ENCODE data around the gene CTSH.

Gene CTSH, protein sequence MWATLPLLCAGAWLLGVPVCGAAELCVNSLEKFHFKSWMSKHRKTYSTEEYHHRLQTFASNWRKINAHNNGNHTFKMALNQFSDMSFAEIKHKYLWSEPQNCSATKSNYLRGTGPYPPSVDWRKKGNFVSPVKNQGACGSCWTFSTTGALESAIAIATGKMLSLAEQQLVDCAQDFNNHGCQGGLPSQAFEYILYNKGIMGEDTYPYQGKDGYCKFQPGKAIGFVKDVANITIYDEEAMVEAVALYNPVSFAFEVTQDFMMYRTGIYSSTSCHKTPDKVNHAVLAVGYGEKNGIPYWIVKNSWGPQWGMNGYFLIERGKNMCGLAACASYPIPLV

DNA sequence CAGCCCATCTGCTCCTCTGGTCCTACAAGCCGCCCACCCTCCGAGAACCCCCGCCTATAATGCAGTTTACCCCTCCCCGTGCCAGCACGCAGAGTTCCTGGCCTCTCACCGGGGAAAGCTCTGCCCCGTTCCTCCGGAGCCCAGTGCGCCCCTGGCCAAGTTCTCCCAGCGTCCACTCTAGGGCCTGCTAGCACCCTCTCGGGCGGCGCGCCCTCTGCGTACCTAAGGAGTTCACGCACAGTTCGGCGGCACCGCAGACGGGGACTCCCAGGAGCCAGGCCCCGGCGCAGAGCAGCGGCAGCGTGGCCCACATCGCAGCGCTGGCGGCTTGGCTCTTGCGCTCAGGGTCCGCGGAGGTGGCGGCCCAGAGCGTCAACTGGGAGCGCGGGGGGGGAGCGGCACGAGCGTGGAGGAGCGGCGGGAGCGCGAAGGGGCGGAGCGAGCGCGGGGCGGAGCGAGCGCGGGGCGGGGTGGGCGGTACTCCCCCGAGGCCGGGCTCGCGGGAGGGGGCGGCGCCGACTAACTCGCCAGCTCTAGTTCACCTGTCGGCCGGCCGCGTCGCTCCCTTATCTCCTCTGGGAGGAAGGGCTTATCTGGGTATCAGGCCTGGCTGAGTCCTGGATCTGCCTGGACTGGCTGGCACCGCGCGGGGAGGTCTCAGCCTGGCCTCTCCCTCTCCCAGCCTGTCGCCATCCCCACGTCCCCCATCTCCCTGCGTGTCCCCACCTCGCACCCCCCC lies at the start of gene CTSH:
CTSH (minus strand) TSS at position 378 of the 739 bp plus-strand sequence; CDS start at position 313, 65 bp downstream.
- TF ChIP-seq, protein P1, sequence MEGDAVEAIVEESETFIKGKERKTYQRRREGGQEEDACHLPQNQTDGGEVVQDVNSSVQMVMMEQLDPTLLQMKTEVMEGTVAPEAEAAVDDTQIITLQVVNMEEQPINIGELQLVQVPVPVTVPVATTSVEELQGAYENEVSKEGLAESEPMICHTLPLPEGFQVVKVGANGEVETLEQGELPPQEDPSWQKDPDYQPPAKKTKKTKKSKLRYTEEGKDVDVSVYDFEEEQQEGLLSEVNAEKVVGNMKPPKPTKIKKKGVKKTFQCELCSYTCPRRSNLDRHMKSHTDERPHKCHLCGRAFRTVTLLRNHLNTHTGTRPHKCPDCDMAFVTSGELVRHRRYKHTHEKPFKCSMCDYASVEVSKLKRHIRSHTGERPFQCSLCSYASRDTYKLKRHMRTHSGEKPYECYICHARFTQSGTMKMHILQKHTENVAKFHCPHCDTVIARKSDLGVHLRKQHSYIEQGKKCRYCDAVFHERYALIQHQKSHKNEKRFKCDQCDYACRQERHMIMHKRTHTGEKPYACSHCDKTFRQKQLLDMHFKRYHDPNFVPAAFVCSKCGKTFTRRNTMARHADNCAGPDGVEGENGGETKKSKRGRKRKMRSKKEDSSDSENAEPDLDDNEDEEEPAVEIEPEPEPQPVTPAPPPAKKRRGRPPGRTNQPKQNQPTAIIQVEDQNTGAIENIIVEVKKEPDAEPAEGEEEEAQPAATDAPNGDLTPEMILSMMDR (IDR thresholded peaks at IDR 0.05; ENCODE audit: low read length, missing control alignments): no peak
- peak within 1 kb of the TSS; percentile 44 for H3K4me3 ChIP-seq (replicated peaks; ENCODE audit: low read depth, low read length)
- DNase-seq (ENCODE audit: low read depth): peak; percentile 33

DNA sequence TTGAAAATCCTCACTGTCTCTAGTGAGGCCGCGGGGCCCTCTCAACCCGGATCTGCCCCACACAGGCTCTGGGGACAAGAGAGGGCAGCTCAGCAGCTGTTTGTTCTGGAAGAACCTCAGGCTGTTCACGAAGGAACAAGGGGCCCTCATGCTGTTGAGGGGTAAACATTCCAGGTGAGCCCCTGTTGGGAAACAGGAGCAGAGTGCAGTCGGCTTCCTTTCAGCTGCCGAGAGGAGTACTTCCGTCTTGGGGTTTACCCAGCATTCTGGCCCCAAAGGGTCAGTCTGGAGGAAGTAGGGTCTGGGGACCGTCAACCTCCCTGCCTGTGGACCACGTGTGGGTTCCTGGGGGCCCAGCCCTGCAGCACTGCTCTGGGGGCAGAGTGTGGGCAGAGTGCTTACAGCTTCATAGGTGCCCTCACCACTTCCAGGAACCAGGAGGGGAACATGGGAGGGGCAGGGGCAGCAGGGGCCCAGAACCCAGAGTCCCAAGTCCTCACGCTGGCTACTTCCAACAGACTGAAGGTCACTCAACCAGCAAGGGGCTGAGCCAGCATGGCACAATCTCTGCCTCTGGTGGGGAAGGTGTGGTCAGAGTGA lies 49.2 kb upstream of the CTSH start:
- no peak overlapping the region for H3K4me3 ChIP-seq (replicated peaks; ENCODE audit: low read depth, low read length)
- DNase-seq (ENCODE audit: low read depth): no peak
- TF ChIP-seq, protein P1 (IDR thresholded peaks at IDR 0.05; ENCODE audit: low read length, missing control alignments): no peak

DNA sequence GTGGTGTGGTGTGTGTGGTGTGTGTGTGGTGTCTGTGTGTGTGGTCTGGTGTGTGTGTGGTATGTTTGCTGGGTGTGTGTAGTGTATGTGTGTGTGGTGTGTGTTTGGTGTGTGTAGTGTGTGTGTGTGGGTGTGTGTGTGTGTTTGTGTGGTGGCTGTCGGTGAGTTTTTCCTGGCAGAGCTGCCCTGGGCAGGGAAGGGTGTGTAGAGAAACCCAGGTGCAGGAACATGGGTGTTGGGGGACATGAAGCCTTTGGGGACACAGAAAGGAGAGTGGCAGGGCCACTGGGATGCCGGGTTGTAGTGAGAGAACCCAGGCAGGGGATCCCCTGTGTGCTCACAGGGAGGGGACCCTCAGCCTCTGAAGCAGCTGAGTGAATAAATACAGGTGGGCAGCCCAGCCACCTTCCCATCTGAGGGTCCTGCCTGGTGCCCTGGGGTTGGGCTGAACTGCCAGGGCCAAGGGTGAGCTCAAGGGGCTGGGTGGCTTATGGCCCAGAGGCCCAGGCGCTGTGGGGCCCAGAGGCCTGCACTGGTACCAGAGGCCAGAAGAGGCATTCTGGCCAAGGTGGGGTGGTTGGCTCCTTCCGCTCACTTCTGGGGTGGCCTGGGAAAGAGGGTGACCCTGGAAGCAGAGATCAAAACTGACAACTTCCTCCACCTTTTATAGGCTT lies 48.5 kb upstream of the CTSH start:
- no peak for DNase-seq (ENCODE audit: low read depth)
- H3K4me3 ChIP-seq (replicated peaks; ENCODE audit: low read depth, low read length): no peak overlapping the region
- TF ChIP-seq, protein P1 (IDR thresholded peaks at IDR 0.05; ENCODE audit: low read length, missing control alignments): no peak

DNA sequence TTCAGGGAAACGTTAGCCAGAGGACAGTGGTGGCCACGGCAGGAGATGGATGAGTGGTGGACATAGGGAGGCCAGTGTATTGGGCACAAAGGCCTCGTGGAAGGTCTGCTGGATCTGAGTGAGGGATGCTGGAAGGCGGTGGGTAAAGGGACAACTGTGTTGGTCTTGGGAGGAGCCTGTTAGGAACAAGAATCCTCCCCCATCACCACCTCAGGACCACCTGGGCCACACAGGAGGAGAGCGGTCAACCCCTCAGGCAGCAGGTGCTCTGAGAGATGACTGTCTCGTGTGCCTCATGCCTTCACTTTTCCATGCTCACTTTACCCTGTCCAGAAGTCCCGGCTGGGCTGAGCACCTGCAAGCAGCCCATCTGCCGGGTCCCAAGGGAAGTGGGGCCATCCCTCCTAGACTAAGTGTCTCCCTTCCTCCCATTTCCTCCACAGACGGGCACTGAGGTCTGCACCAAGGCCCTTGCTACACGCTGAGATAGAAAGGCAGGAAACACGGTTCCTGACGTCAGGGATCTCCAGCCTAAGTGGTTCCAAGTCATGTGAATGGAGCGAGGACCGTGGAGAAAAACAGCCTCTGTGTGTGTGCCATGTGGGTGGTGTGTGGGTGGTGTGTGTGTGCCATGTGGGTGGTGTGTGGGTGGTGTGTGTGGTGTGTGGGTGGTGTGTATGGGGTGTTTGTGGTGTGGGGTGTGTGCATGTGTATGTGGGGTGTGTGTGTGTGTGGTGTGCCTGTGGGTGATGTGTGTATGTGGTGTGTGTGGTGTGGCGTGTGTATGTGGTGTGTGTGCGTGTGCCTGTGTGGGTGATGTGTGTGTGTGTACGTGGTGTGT lies 47.8 kb upstream of the CTSH start:
- TF ChIP-seq, protein P1 (IDR thresholded peaks at IDR 0.05; ENCODE audit: low read length, missing control alignments): no peak
- H3K4me3 ChIP-seq (replicated peaks; ENCODE audit: low read depth, low read length): no peak overlapping the region
- peak; percentile 45 for DNase-seq (ENCODE audit: low read depth)

DNA sequence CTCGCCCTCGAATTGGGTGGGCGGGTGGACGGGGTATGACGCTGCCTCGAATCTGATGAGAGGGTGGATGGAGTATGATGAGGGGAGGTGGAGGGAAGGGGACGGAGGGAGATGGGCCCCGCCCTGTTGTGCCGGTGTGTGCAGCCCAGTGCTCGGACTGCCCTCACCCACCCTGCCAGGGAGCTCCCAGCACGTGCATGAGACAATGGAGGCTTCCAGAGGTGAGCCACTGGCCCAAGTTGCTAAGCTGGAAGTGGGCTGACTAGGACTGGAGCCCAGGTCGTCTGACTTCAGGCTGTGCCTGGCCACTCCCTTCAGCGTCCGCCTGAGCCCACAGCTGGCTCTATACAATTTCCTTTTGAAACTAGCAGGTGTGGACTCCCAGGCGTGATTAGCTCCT lies 47.0 kb upstream of the CTSH start:
- TF ChIP-seq, protein P1 (IDR thresholded peaks at IDR 0.05; ENCODE audit: low read length, missing control alignments): no peak
- no peak for DNase-seq (ENCODE audit: low read depth)
- H3K4me3 ChIP-seq (replicated peaks; ENCODE audit: low read depth, low read length): no peak overlapping the region

DNA sequence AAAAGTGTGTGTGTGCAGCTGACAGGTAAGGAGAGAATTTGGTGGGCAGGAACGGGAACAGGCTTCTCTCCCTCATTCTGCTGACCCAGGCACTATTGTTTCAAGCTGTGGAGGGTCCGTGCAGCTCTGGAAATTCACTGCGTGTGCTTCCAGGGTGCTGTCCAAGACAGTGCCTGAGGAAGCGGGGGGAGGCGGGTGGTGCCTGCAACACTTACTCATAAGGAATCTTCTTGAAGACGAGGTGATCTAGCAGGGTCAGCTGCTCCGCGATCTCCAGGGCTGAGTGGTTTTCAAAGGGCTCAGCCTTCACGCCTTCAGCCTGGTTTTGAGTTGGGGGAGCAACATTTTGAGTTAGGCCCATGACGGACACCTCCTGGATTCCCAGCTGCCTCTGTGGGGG lies 46.6 kb upstream of the CTSH start:
- no peak for DNase-seq (ENCODE audit: low read depth)
- no peak overlapping the region for H3K4me3 ChIP-seq (replicated peaks; ENCODE audit: low read depth, low read length)
- TF ChIP-seq, protein P1 (IDR thresholded peaks at IDR 0.05; ENCODE audit: low read length, missing control alignments): no peak
